Measurements from ENCODE around the gene ARAP1. TPM values are rescaled to one million over a fixed set of nuclear protein-coding genes. Genes with fewer than 3 reads are reported as not detected.

The ARAP1 gene
- polyA plus RNA-seq, 3 donors: 48.7 to 487 (median 79.0) TPM

DNA sequence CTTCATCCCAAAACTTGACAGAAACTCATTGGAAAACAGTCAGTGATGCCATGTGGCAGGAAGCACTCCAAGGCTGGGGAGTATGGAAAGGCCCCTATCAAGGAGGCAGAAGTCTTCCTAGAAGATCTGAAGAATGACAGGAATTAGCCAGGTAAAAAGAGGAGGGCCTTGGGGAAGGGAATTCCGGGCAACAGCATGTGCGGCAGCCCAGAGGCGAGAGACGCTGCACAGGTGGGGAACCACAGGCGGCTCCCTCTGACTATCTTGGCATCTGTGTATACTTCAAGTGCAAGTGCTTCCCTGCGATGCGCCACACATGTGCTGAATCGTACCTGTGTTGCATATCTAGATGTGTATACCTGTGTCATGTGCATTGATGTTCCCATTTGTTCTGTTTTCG, 90.7 kb downstream of the ARAP1 start:
- H3K9ac ChIP-seq (ENCODE audit: insufficient read depth, low read length, poor library complexity, severe bottlenecking): no peak overlapping the region
- no peaks in the 10 kb centered on the region for H3K27me3 ChIP-seq (ENCODE audit: control insufficient read depth in 2 of 2, insufficient read depth in 2 of 2, low read length in 2 of 2)
- no peaks in the 10 kb centered on the region for H3K9me3 ChIP-seq (replicated peaks in 1 of 2; ENCODE audit: control insufficient read depth in 1 of 2, insufficient read depth in 1 of 2, low read length in 2 of 2)
- H3K4me3 Mint-ChIP-seq: no peak overlapping the region
- TF ChIP-seq, protein P1, sequence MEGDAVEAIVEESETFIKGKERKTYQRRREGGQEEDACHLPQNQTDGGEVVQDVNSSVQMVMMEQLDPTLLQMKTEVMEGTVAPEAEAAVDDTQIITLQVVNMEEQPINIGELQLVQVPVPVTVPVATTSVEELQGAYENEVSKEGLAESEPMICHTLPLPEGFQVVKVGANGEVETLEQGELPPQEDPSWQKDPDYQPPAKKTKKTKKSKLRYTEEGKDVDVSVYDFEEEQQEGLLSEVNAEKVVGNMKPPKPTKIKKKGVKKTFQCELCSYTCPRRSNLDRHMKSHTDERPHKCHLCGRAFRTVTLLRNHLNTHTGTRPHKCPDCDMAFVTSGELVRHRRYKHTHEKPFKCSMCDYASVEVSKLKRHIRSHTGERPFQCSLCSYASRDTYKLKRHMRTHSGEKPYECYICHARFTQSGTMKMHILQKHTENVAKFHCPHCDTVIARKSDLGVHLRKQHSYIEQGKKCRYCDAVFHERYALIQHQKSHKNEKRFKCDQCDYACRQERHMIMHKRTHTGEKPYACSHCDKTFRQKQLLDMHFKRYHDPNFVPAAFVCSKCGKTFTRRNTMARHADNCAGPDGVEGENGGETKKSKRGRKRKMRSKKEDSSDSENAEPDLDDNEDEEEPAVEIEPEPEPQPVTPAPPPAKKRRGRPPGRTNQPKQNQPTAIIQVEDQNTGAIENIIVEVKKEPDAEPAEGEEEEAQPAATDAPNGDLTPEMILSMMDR (IDR thresholded peaks at IDR 0.05): no peak
- no peak overlapping the region for H3K27ac Mint-ChIP-seq
- peaks cover 22 to 34% (median 27%) of the 10 kb centered on the region in 3 donors for H3K27me3 Mint-ChIP-seq (ENCODE audit: low read depth in 3 of 3)
- no peak overlapping the region for H3K27ac ChIP-seq (ENCODE audit: low read depth in 1 of 2, low read length in 2 of 2)
- WGBS (ENCODE audit: insufficient coverage): 93% methylated on average over 9 of the region's 9 CpGs
- H4K20me1 ChIP-seq (ENCODE audit: insufficient read depth, low read length): no peaks in the 10 kb centered on the region
- no peak overlapping the region for H3K4me3 ChIP-seq (replicated peaks in 1 of 3; ENCODE audit: low read depth in 2 of 3, low read length in 3 of 3)
- H3K4me1 Mint-ChIP-seq: no peaks in the 10 kb centered on the region
- DNase-seq: no peak
- H3K4me2 ChIP-seq (replicated peaks; ENCODE audit: extremely low read depth, low read length, poor library complexity, severe bottlenecking): no peak overlapping the region
- H3K36me3 ChIP-seq (replicated peaks in 1 of 2; ENCODE audit: control insufficient read depth in 1 of 2, insufficient read depth in 2 of 2, low read length in 2 of 2): no peaks in the 10 kb centered on the region
- H3K79me2 ChIP-seq (ENCODE audit: insufficient read depth, low read length): no peaks in the 10 kb centered on the region
- intact Hi-C loops (cut with micrococcal nuclease): no loop called here
- no peaks in the 10 kb centered on the region for H3K36me3 Mint-ChIP-seq
- no peak overlapping the region for H2AFZ ChIP-seq (ENCODE audit: insufficient read depth, low read depth, low read length, poor library complexity, severe bottlenecking)
- no peaks in the 10 kb centered on the region for H3K4me1 ChIP-seq (ENCODE audit: control insufficient read depth in 1 of 2, insufficient read depth in 2 of 2, low read length in 2 of 2)
- H3K9me3 Mint-ChIP-seq: peaks cover 0 to 2% (median 0%) of the 10 kb centered on the region in 7 donors

DNA sequence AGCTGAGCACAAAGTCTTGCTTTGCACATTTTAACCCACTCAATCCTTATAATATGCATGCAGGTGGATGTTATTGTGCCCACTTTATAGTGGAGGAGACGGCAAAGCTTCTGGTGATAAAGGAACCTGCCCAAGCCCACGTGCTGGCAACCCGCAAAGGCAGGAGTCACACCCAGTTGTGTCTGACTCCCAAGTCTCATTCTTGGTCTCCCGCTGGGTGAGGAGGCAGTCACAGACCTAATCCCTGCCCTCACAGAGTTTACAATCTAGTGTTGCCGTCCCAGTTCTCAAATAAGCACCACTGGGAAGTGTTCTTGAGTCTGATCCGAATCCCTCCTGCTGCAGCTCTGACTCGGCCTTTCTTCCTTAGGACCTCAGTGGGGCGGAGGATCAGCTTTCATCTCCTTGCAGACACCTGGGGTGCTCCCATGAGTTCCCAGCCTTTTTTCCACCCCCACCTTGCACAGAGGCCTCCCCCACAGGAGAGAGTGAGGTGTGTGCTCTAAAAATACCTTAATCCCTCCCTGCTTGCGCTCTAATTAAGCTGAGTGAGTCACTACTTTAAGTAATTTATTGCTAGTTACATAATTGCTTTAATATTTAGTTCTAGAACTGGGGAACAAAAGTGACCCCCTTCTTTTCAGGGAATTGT, 93.1 kb downstream of the ARAP1 start:
- Histone ChIP-seq H3K27me3 (ENCODE audit: control insufficient read depth in 2 of 2, insufficient read depth in 2 of 2, low read length in 2 of 2) (no peaks in the 10 kb centered on the region), H3K4me3 (replicated peaks in 1 of 3; ENCODE audit: low read depth in 2 of 3, low read length in 3 of 3) (no peak overlapping the region), H3K9me3 (replicated peaks in 1 of 2; ENCODE audit: control insufficient read depth in 1 of 2, insufficient read depth in 1 of 2, low read length in 2 of 2) (no peaks in the 10 kb centered on the region), H3K9ac (ENCODE audit: insufficient read depth, low read length, poor library complexity, severe bottlenecking) (no peak overlapping the region), H3K36me3 (replicated peaks in 1 of 2; ENCODE audit: control insufficient read depth in 1 of 2, insufficient read depth in 2 of 2, low read length in 2 of 2) (no peaks in the 10 kb centered on the region), H3K27ac (ENCODE audit: low read depth in 1 of 2, low read length in 2 of 2) (no peak overlapping the region), H3K79me2 (ENCODE audit: insufficient read depth, low read length) (no peaks in the 10 kb centered on the region), H4K20me1 (ENCODE audit: insufficient read depth, low read length) (no peaks in the 10 kb centered on the region), H2AFZ (ENCODE audit: insufficient read depth, low read depth, low read length, poor library complexity, severe bottlenecking) (no peak overlapping the region), H3K4me1 (ENCODE audit: control insufficient read depth in 1 of 2, insufficient read depth in 2 of 2, low read length in 2 of 2) (no peaks in the 10 kb centered on the region), H3K4me2 (replicated peaks; ENCODE audit: extremely low read depth, low read length, poor library complexity, severe bottlenecking) (no peak overlapping the region)
- intact Hi-C loops (cut with micrococcal nuclease): no loop called here
- TF ChIP-seq, protein P1 (IDR thresholded peaks at IDR 0.05): no peak
- H3K27me3 Mint-ChIP-seq (ENCODE audit: low read depth in 3 of 3): peaks cover 14 to 21% (median 21%) of the 10 kb centered on the region in 3 donors
- no peak overlapping the region for H3K27ac Mint-ChIP-seq
- H3K9me3 Mint-ChIP-seq: no peaks in the 10 kb centered on the region
- no peak overlapping the region for H3K4me3 Mint-ChIP-seq
- H3K36me3 Mint-ChIP-seq: no peaks in the 10 kb centered on the region
- 100% methylated on average over 4 of the region's 9 CpGs for WGBS (ENCODE audit: insufficient coverage)
- H3K4me1 Mint-ChIP-seq: no peaks in the 10 kb centered on the region
- no peak for DNase-seq
